Endodermal cell (in vitro differentiated cells): ENCODE measurements around the gene MAGI3. TPM values are rescaled to one million over a fixed set of nuclear protein-coding genes. Genes with fewer than 3 reads are reported as not detected.

ENCODE experiments used
- DNase-seq: peaks from one replicate; pipeline ENCODE4 v3.0.0-alpha.2; 2017
- H3K27ac ChIP-seq: 2 replicates; pipeline ENCODE4 v1.5.1; 2013; ENCODE audit warnings: mild to moderate bottlenecking, low read depth, low read length, moderate library complexity
- H3K27me3 ChIP-seq: 2 replicates; pipeline ENCODE4 v1.6.1; 2013; ENCODE audit warnings: mild to moderate bottlenecking, low read length, moderate library complexity; ENCODE audit not compliant: insufficient read depth, control insufficient read depth, poor library complexity, severe bottlenecking
- H3K36me3 ChIP-seq: 2 replicates; pipeline ENCODE4 v1.7.0; 2013; ENCODE audit warnings: mild to moderate bottlenecking, low read length, moderate library complexity; ENCODE audit not compliant: control insufficient read depth, insufficient read depth
- H3K4me1 ChIP-seq: one replicate; pipeline ENCODE4 v1.7.0; 2013; ENCODE audit warnings: low read length; ENCODE audit not compliant: control insufficient read depth, insufficient read depth
- H3K4me3 ChIP-seq: 2 replicates; pipeline ENCODE4 v1.5.1; 2013; ENCODE audit warnings: mild to moderate bottlenecking, low read length, moderate library complexity
- H3K9ac ChIP-seq: 2 replicates; pipeline ENCODE4 v1.6.1; 2013; ENCODE audit warnings: mild to moderate bottlenecking, low read length, moderate library complexity; ENCODE audit not compliant: poor library complexity, severe bottlenecking; ENCODE audit errors: extremely low read depth
- H3K9me3 ChIP-seq: 2 replicates; pipeline ENCODE4 v1.6.1; 2013; ENCODE audit warnings: mild to moderate bottlenecking, low read length, moderate library complexity; ENCODE audit not compliant: control insufficient read depth
- H3K27ac Mint-ChIP-seq: 2 replicates; pipeline ENCODE4 v1.8.0; 2020; ENCODE audit warnings: mixed read lengths
- H3K27me3 Mint-ChIP-seq: 2 replicates; pipeline ENCODE4 v1.8.0; 2021; ENCODE audit warnings: mild to moderate bottlenecking, mixed read lengths; ENCODE audit not compliant: insufficient read depth
- H3K36me3 Mint-ChIP-seq: 2 replicates; pipeline ENCODE4 v1.8.0; 2020; ENCODE audit warnings: low read depth, mixed read lengths
- H3K4me1 Mint-ChIP-seq: 2 replicates; pipeline ENCODE4 v1.8.0; 2020; ENCODE audit warnings: mixed read lengths
- H3K4me3 Mint-ChIP-seq: 2 replicates; pipeline ENCODE4 v1.8.0; 2020; ENCODE audit warnings: mild to moderate bottlenecking, moderate library complexity, mixed read lengths
- H3K9me3 Mint-ChIP-seq: 2 replicates; pipeline ENCODE4 v1.8.0; 2020; ENCODE audit warnings: mild to moderate bottlenecking, mixed read lengths
- WGBS, 2 experiments: methylation state at CpG; one replicate each; pipeline versions ENCODE4 v1.1.5 to v1.1.7; 2013; ENCODE audit warnings: missing lambda C conversion rate in 2 of 2, mixed read lengths in 1 of 2; ENCODE audit not compliant: insufficient coverage in 1 of 2, insufficient read length in 1 of 2; 5-methylcytosine and 5-hydroxymethylcytosine counted together
- total RNA-seq, 2 donors: library from RNA; stranded (reverse); fragmentation: NEBNext Ultra II Directional in 1 of 2; extraction: Animal tissue kit (Norgen Biotek cat#: 25700) in 1 of 2; gene quantifications; 2 replicates in 1 of 2; 3 replicates in 1 of 2; pipeline ENCODE4 v1.2.1, GENCODE V29; 2021
- TF ChIP-seq, protein P1 (sequence below): fragments of 200-600 bp; sonication (generic); conservative IDR thresholded peaks from 2 replicates; pipeline ENCODE4 v1.5.0; 2021; ENCODE audit warnings: antibody characterized with exemption, mild to moderate bottlenecking

Gene MAGI3
- total RNA-seq, 2 donors from 2014 or later = 27.1 to 27.4 TPM

- Histone ChIP-seq H3K27ac (no peak overlapping the region), H3K9me3 (peaks cover 49% of the 10 kb centered on the region), H3K27me3 (no peaks in the 10 kb centered on the region), H3K4me3 (no peak overlapping the region), H3K9ac (no peak overlapping the region), H3K36me3 (no peaks in the 10 kb centered on the region), H3K4me1 (no peaks in the 10 kb centered on the region)
- DNase-seq = no peak
- peaks cover 18% of the 10 kb centered on the region for H3K36me3 Mint-ChIP-seq
- no peaks in the 10 kb centered on the region for H3K27me3 Mint-ChIP-seq
- no peaks in the 10 kb centered on the region for H3K4me1 Mint-ChIP-seq
- TF ChIP-seq, protein P1, sequence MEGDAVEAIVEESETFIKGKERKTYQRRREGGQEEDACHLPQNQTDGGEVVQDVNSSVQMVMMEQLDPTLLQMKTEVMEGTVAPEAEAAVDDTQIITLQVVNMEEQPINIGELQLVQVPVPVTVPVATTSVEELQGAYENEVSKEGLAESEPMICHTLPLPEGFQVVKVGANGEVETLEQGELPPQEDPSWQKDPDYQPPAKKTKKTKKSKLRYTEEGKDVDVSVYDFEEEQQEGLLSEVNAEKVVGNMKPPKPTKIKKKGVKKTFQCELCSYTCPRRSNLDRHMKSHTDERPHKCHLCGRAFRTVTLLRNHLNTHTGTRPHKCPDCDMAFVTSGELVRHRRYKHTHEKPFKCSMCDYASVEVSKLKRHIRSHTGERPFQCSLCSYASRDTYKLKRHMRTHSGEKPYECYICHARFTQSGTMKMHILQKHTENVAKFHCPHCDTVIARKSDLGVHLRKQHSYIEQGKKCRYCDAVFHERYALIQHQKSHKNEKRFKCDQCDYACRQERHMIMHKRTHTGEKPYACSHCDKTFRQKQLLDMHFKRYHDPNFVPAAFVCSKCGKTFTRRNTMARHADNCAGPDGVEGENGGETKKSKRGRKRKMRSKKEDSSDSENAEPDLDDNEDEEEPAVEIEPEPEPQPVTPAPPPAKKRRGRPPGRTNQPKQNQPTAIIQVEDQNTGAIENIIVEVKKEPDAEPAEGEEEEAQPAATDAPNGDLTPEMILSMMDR = no peak
- H3K4me3 Mint-ChIP-seq = no peak overlapping the region
- WGBS, 2 experiments = 96 to 100% methylated on average over 1 of the region's 1 CpG
- peaks cover 52% of the 10 kb centered on the region for H3K9me3 Mint-ChIP-seq
- H3K27ac Mint-ChIP-seq = no peak overlapping the region
Measured at GRCh38 chr1:113490384-113490783, 100.1 kb downstream of the MAGI3 start.

GRCh38 chr1:113493533-113493932 is 103.2 kb downstream of the MAGI3 start:
- H3K9me3 Mint-ChIP-seq = peaks cover 49% of the 10 kb centered on the region
- TF ChIP-seq, protein P1 = no peak
- no peak for DNase-seq
- H3K4me1 Mint-ChIP-seq = peaks cover 2% of the 10 kb centered on the region
- no peaks in the 10 kb centered on the region for H3K27me3 ChIP-seq
- whole genome bisulfite sequencing, 2 experiments = 95 to 100% methylated on average over 3 of the region's 3 CpGs
- H3K4me3 Mint-ChIP-seq = no peak overlapping the region
- peaks cover 11% of the 10 kb centered on the region for H3K36me3 Mint-ChIP-seq
- H3K9ac ChIP-seq = no peak overlapping the region
- H3K36me3 ChIP-seq = peaks cover 4% of the 10 kb centered on the region
- no peaks in the 10 kb centered on the region for H3K4me1 ChIP-seq
- H3K27ac ChIP-seq = no peak overlapping the region
- peaks cover 54% of the 10 kb centered on the region for H3K9me3 ChIP-seq
- H3K27ac Mint-ChIP-seq = no peak overlapping the region
- H3K4me3 ChIP-seq = no peak overlapping the region
- H3K27me3 Mint-ChIP-seq = no peaks in the 10 kb centered on the region

- Histone ChIP-seq H3K9me3 (peaks cover 7% of the 10 kb centered on the region), H3K4me3 (no peak overlapping the region), H3K9ac (no peak overlapping the region), H3K36me3 (peaks cover 3% of the 10 kb centered on the region), H3K27me3 (no peaks in the 10 kb centered on the region), H3K27ac (no peak overlapping the region), H3K4me1 (peaks cover 3% of the 10 kb centered on the region)
- Mint-ChIP-seq H3K9me3 (peaks cover 7% of the 10 kb centered on the region), H3K27ac (no peak overlapping the region), H3K36me3 (peaks cover 4% of the 10 kb centered on the region), H3K4me1 (peaks cover 25% of the 10 kb centered on the region), H3K27me3 (no peaks in the 10 kb centered on the region), H3K4me3 (no peak overlapping the region)
- DNase-seq = no peak
- 85 to 88% methylated on average over 1 of the region's 1 CpG for WGBS, 2 experiments
- TF ChIP-seq, protein P1 = no peak
Measured at GRCh38 chr1:113505357-113505756, 115.0 kb downstream of the MAGI3 start.
